Measurements from ENCODE around the gene LDLRAP1.

LDLRAP1 gene

GRCh38 chr1:25569597-25570396 lies 26.4 kb downstream of the LDLRAP1 start:
- H3K4me3 ChIP-seq (ENCODE audit: low read depth, low read length), result no peak overlapping the region
- no peak for DNase-seq (ENCODE audit: low read depth, low spot score)
- in situ Hi-C loops (cut with HindIII; ENCODE audit: low sequenced_read_pairs), result no loop called here
- no peak for TF ChIP-seq CTCF (IDR thresholded peaks at IDR 0.05; ENCODE audit: low read depth, low read length)

- TF ChIP-seq CTCF (IDR thresholded peaks at IDR 0.05; ENCODE audit: low read depth, low read length), result no peak
- no peak overlapping the region for H3K4me3 ChIP-seq (ENCODE audit: low read depth, low read length)
- no peak for DNase-seq (ENCODE audit: low read depth, low spot score)
- in situ Hi-C loops (cut with HindIII; ENCODE audit: low sequenced_read_pairs), result no loop called here
Measured at GRCh38 chr1:25570798-25571521, 27.6 kb downstream of the LDLRAP1 start.

GRCh38 chr1:25571522-25571970 lies 28.1 kb downstream of the LDLRAP1 start:
- in situ Hi-C loops (cut with HindIII; ENCODE audit: low sequenced_read_pairs), result no loop called here
- no peak for TF ChIP-seq CTCF (IDR thresholded peaks at IDR 0.05; ENCODE audit: low read depth, low read length)
- H3K4me3 ChIP-seq (ENCODE audit: low read depth, low read length), result no peak overlapping the region
- DNase-seq (ENCODE audit: low read depth, low spot score), result no peak

GRCh38 chr1:25572107-25572506 lies 28.7 kb downstream of the LDLRAP1 start:
- no peak for TF ChIP-seq CTCF (IDR thresholded peaks at IDR 0.05; ENCODE audit: low read depth, low read length)
- in situ Hi-C loops (cut with HindIII; ENCODE audit: low sequenced_read_pairs), result no loop called here
- no peak for DNase-seq (ENCODE audit: low read depth, low spot score)
- no peak overlapping the region for H3K4me3 ChIP-seq (ENCODE audit: low read depth, low read length)

- no peak overlapping the region for H3K4me3 ChIP-seq (ENCODE audit: low read depth, low read length)
- TF ChIP-seq CTCF (IDR thresholded peaks at IDR 0.05; ENCODE audit: low read depth, low read length), result peak; percentile 91
- in situ Hi-C loops (cut with HindIII; ENCODE audit: low sequenced_read_pairs), result no loop called here
- peak; percentile 47 for DNase-seq (ENCODE audit: low read depth, low spot score)
Measured at GRCh38 chr1:25572708-25573590, 29.5 kb downstream of the LDLRAP1 start.

- TF ChIP-seq CTCF (IDR thresholded peaks at IDR 0.05; ENCODE audit: low read depth, low read length), result no peak
- H3K4me3 ChIP-seq (ENCODE audit: low read depth, low read length), result no peak overlapping the region
- no peak for DNase-seq (ENCODE audit: low read depth, low spot score)
- in situ Hi-C loops (cut with HindIII; ENCODE audit: low sequenced_read_pairs), result no loop called here
Measured at GRCh38 chr1:25573591-25573930, 30.2 kb downstream of the LDLRAP1 start.
